GM19238 (cell line): ENCODE data around the gene TMEM219.
"Not testable (repeated sequence)": the region's sequence is repeated elsewhere in the genome, so short reads cannot be mapped to it uniquely, and the experiment has no call there.

Source experiments
- DNase-seq: peaks from one replicate; pipeline ENCODE4 v3.0.0; 2011; ENCODE audit warnings: low spot score; ENCODE audit not compliant: insufficient read length

TMEM219 gene, protein sequence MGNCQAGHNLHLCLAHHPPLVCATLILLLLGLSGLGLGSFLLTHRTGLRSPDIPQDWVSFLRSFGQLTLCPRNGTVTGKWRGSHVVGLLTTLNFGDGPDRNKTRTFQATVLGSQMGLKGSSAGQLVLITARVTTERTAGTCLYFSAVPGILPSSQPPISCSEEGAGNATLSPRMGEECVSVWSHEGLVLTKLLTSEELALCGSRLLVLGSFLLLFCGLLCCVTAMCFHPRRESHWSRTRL

GRCh38 chr16:29961479-29962343 is at the start of gene TMEM219:
Gene TMEM219, plus strand, starts transcription at chr16:29962079. Its CDS starts 1,065 bp downstream, at chr16:29963144.
- peak; percentile 97 for DNase-seq

- DNase-seq: no peak
These were observed 49.8 kb upstream of the TMEM219 start for GRCh38 chr16:29912087-29912486.

DNA sequence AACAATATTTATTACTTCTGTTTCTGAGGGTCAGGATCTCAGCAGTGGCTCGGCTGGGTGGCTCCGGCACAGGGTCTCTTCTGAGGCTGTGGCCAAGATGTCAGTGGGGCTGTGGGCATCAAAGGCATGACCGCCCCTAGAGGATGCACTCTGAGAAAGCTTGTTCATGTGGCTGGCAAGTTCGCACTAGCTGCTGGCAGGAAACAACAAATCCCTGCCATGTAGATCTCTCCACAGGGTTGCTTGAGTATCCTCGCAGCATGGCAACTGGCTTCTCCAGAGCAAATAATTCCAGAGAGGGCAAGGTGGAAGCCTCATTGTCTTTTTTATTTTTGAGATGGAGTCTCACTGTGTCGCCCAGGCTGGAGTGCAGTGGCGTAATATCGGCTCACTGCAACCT is 48.4 kb upstream of the TMEM219 start:
- DNase-seq: no peak

- no peak for DNase-seq
These were observed 46.2 kb upstream of the TMEM219 start for GRCh38 chr16:29915590-29916247.

DNA sequence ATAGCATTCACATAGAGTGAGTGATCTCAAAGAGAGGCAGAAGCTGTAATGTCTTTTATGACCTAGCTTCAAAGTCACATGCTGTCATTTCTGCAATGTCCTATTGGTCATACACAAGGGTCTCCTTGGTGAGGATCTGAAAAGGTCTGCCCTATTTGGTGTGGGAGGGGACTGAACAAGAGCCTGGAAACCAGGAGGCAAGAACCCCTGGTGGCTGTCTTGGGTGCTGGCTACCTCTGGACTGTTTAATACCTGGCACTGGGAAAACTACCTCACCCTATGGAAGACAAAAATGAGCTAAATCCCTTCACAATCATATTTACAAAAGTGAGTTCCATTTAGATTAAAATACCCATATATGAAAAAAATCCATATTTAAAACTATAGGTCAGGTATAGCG is 44.9 kb upstream of the TMEM219 start:
- no peak for DNase-seq

DNA sequence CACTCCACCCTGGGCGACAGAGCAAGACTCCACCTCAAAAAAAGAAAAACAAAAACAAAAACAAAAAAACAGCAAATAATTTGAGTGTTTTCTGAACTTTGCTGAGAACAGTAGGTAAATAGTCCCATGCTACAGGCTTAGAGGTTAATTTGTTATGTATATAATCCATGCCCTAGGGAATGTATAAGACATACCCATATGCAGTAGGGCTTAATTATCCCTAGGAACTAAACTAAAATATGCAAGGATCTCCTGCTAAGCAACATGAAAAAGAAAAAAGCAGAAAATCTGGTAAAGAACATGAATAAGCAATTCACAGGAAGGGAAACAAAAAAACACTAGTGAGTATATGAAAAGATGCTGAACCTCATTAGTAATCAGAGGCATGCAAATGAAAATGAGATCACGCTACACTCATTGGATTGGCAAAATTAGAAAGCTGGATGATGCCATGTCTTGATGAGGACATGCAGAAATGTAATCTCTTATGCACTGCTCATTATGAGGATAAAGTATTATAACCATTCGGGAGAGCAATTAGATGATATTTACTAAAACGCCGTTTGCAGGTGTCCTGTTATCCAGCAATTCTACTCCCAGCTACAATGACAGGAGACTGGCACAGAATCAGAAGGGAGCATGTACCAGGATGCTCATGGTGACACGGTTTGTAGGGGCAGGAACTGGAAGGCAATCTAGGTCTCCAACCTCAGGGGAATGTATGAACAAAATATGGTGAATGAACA is 41.4 kb upstream of the TMEM219 start:
- DNase-seq: no peak

DNA sequence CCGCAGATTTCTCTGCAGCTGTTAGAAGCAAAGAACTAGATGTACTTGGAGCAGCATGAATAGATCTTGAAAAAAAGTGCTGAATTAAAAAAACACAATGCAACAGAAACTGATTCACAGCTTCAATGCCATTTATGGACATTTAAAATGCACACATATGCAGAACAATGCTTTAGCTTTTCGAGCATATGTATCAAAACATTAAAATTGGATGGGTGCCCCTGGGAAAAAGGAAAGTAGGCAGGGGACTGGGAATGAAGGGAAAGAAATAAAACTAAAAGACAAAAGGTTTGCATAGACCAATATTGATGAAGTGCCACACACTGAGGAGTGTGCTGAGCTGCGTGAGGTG is 40.9 kb upstream of the TMEM219 start:
- no peak for DNase-seq

GRCh38 chr16:29922326-29922725 is 39.6 kb upstream of the TMEM219 start:
- DNase-seq: no peak

DNA sequence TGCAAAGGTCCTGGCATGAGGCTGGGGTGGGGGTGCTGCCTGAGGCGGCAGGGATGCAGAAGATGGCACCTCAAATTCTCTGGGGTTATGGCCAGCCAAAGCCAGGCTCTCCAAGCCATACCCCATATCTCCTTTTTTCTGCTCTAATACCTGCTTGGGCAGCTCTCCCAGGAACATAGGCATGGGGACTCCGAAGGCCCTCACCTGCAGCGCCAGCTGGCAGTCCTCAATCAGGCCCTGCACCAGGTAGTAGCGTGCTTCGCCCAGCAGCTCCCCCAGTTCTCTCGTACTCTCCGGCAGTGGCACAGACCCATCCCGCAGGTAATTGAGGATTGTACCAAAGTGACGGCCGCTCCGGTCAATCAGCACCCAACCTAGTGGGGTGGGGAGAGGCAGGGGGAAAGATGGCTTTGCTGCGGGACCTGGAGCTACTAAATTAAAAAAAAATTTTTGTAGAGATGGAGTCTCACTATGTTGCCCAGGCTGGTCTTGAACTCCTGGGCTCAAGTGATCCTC is 38.8 kb upstream of the TMEM219 start:
- no peak for DNase-seq

- DNase-seq: no peak
These were observed 36.6 kb upstream of the TMEM219 start for GRCh38 chr16:29925105-29925756.

DNA sequence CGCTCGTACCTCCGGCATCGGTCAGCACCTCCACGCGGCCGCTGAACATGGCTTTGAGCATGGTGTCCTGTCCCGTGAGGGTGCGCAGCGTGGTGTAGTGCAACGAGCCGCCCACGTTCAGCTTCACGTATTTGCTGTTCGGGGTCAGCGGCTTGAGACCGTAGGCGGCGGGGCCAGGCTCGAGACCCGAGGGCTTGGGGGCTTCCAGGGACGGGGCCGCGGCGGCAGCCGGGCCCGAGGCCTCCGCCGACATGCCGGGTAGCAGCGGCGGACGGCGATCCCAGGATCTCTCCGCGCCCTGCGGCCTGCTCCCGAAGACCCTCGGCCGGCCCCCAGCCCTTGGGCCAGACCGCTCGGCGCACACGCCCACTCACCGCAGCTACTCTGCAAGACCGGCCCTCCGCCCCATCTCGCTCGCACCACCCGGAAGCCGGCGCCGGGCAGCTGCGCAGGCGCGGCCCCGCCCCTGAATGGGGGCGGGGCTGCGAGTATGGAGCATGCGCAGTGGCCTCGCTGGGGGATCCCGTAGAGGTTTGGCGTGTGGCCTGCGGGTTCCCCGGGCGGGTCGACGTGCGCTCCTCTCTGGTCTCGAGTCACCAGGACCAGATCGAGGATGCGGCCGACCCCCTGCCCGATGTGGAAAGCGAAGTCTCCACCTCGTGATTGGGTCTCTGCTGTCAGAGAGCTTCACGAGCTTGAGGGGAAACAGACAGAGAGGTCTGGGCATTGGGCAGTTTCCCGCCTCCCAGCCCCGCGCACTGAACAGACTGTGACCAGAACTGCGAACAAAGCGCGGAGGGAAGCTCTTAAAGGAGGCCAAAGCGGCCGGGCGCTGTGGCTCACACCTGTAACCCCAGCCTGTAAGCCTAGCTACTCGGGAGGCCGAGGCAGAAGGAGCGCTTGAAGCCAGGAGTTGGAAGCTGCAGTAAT is 35.8 kb upstream of the TMEM219 start, which contains the start of gene KCTD13:
Gene KCTD13 (minus strand): TSS at position 446 of the 930 bp plus-strand sequence. CDS start 193 bp downstream, at position 253.
- DNase-seq: peak; percentile 96

GRCh38 chr16:29926711-29927052 is 35.2 kb upstream of the TMEM219 start:
- no peak for DNase-seq

GRCh38 chr16:29927070-29927905 is 34.6 kb upstream of the TMEM219 start:
- DNase-seq: no peak

DNA sequence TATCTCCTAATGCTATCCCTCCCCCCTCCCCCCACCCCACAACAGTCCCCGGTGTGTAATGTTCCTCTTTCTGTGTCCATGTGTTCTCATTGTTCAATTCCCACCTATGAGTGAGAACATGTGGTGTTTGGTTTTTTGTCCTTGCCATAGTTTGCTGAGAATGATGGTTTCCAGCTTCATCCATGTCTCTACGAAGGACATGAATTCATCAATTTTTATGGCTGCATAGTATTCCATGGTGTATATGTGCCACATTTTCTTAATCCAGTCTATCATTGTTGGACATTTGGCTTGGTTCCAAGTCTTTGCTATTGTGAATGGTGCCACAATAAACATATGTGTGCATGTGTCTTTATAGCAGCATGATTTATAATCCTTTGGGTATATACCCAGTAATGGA is 30.1 kb upstream of the TMEM219 start:
- DNase-seq: not testable (repeated sequence)

DNA sequence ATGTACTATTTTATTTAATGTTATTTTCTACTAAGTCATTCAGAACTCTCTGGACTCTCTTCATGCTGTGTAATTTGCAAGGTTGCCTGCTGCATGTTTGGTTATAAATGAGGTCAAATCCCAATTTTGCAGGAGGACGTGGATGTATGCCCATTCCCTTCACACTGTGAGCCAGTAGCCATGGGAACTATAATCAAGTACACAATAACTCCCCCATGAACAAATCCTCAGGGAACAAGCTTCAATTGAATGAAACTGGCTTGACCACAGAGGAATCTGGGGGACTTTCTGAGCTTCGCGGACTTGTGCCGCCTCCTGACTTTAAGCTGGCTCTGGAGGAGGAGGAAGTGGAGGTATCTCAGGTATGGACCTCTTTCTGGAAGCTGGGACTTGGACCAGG is 21.2 kb upstream of the TMEM219 start:
- DNase-seq: no peak

DNA sequence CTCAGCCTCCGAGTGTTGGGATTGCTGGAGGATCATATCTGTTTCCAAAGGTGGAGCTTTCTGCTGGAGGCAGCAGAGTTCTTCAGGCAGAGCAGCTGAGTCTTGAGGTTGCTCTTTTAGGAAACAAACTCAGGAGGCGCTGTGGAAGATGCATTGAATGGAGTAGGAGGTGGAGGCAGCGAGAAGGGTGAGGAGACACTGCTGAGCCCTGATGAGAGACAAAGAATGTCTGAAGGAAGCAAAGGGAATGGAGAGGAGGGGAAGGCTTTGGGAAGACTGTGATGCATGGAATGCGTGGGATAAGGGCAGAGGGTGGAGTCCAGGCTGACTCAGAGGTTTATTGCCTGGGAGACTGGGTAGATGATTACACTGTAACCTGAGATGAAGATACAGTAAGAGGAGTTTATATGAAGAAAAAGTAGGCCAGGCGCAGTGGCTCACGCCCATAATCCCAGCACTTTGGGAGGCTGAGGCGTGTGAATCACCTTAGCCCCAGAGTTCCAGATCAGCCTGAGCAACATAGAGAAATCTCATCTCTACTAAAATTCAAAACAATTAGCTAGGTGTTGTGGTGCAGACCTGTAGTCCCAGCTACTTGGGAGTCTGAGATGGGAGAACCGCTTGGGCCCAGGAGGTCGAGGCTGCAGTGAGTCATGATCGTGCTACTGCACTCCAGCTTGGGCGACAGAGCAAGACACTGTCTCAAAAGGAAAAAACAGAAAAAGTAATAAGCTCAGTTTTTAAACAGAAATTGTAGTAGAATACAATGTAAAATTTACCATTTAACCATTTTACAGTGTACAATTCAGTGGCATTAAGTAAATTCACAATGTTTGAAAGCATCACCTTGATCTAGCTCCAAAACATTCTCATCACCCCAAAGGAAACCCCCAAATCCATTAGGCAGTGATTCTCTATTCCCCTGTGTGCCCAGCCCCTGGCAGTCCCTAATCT is 17.8 kb upstream of the TMEM219 start:
- no peak for DNase-seq

- DNase-seq: no peak
These were observed 14.0 kb upstream of the TMEM219 start for GRCh38 chr16:29947897-29948296.
